Natural killer cell (primary cell): ENCODE results near the gene COG2. TPM values are rescaled to one million over a fixed set of nuclear protein-coding genes. Genes with fewer than 3 reads are reported as not detected.

ENCODE experiments used
- ATAC-seq, 3 donors: fragments of 150-1000 bp in 2 of 3; fragments of 200-7000 bp in 1 of 3; cut with Tn5 transposase; 1 replicate in 1 of 3; 2 replicates in 2 of 3; pipeline ENCODE4 v1.10.0; 2021; ENCODE audit warnings: mild to moderate bottlenecking in 2 of 3, moderate library complexity in 2 of 3
- DNase-seq, 2 donors: peaks; one replicate each; pipeline versions ENCODE4 v3.0.0 to v3.0.0-alpha.2; 2013 to 2021; ENCODE audit warnings: mixed read lengths in 1 of 2
- H3K27ac ChIP-seq: one replicate; pipeline ENCODE4 v1.5.1; 2013; ENCODE audit warnings: mild to moderate bottlenecking, low read length
- H3K27me3 ChIP-seq: one replicate; pipeline ENCODE4 v1.6.1; 2013; ENCODE audit warnings: low read length; ENCODE audit not compliant: control insufficient read depth, insufficient read depth
- H3K36me3 ChIP-seq: one replicate; pipeline ENCODE4 v1.6.1; 2013; ENCODE audit warnings: low read length; ENCODE audit not compliant: control insufficient read depth, insufficient read depth
- H3K4me1 ChIP-seq: one replicate; pipeline ENCODE4 v1.6.1; 2013; ENCODE audit warnings: low read length; ENCODE audit not compliant: control insufficient read depth, insufficient read depth
- H3K4me3 ChIP-seq: one replicate; pipeline ENCODE4 v1.5.1; 2013; ENCODE audit warnings: low read length
- H3K9me3 ChIP-seq: one replicate; pipeline ENCODE4 v1.6.1; 2013; ENCODE audit warnings: low read length; ENCODE audit not compliant: control insufficient read depth, insufficient read depth
- H3K27ac Mint-ChIP-seq, 2 donors: one replicate each; pipeline ENCODE4 v1.8.0; 2022; ENCODE audit warnings: mild to moderate bottlenecking in 2 of 2, mixed read lengths in 2 of 2, moderate library complexity in 1 of 2
- H3K27me3 Mint-ChIP-seq, 2 donors: one replicate each; pipeline ENCODE4 v1.8.0; 2022; ENCODE audit warnings: low read depth in 2 of 2, mixed read lengths in 2 of 2
- H3K36me3 Mint-ChIP-seq: one replicate; pipeline ENCODE4 v1.8.0; 2022; ENCODE audit warnings: mixed read lengths
- H3K4me1 Mint-ChIP-seq, 2 donors: one replicate each; pipeline ENCODE4 v1.8.0; 2022; ENCODE audit warnings: mixed read lengths in 2 of 2
- H3K4me3 Mint-ChIP-seq: one replicate; pipeline ENCODE4 v1.8.0; 2022; ENCODE audit warnings: mild to moderate bottlenecking, moderate library complexity, mixed read lengths
- H3K9me3 Mint-ChIP-seq, 2 donors: one replicate each; pipeline ENCODE4 v1.8.0; 2022; ENCODE audit warnings: mixed read lengths in 2 of 2
- WGBS: methylation state at CpG from one replicate; pipeline ENCODE4 v1.1.7; 2013; ENCODE audit warnings: missing lambda C conversion rate; ENCODE audit not compliant: insufficient coverage; 5-methylcytosine and 5-hydroxymethylcytosine counted together
- intact Hi-C: fragments of 100-400 bp; cut with micrococcal nuclease; formaldehyde crosslinking; loops from one replicate; pipeline ENCODE4 v1.14.2; 2022
- total RNA-seq, 4 donors: library from RNA; stranded (reverse); fragments of 120-200 nt in 1 of 4; gene quantifications; one replicate each; pipeline versions ENCODE4 v1.2.3 to v1.2.4, GENCODE V29; 2013 to 2022
- TF ChIP-seq, protein P1 (sequence below): fragments of 200-600 bp; IDR thresholded peaks from one replicate; pipeline ENCODE4 v1.8.0; 2022; ENCODE audit warnings: antibody characterized with exemption

COG2 gene
- total RNA-seq, 3 donors from 2014 or later (not counting 1 experiment from before 2014, with no cell fraction given): 15.8 to 24.1 (median 17.5) TPM

GRCh38 chr1:230711245-230711644, 69.0 kb downstream of the COG2 start:
- Histone ChIP-seq H3K9me3 (no peaks in the 10 kb centered on the region), H3K36me3 (no peaks in the 10 kb centered on the region), H3K4me3 (no peak overlapping the region), H3K27ac (no peak overlapping the region), H3K27me3 (no peaks in the 10 kb centered on the region), H3K4me1 (peaks cover 11% of the 10 kb centered on the region)
- no peaks in the 10 kb centered on the region for H3K36me3 Mint-ChIP-seq
- H3K9me3 Mint-ChIP-seq: no peaks in the 10 kb centered on the region
- DNase-seq: no peak
- peaks cover 0 to 2% of the 10 kb centered on the region in 2 donors for H3K27me3 Mint-ChIP-seq
- no peak overlapping the region for H3K4me3 Mint-ChIP-seq
- no peak overlapping the region for H3K27ac Mint-ChIP-seq
- H3K4me1 Mint-ChIP-seq: peaks cover 9 to 19% of the 10 kb centered on the region in 2 donors
- WGBS: 81% methylated on average over 3 of the region's 3 CpGs
- intact Hi-C loops: no loop called here
- no peak for ATAC-seq
- TF ChIP-seq, protein P1, sequence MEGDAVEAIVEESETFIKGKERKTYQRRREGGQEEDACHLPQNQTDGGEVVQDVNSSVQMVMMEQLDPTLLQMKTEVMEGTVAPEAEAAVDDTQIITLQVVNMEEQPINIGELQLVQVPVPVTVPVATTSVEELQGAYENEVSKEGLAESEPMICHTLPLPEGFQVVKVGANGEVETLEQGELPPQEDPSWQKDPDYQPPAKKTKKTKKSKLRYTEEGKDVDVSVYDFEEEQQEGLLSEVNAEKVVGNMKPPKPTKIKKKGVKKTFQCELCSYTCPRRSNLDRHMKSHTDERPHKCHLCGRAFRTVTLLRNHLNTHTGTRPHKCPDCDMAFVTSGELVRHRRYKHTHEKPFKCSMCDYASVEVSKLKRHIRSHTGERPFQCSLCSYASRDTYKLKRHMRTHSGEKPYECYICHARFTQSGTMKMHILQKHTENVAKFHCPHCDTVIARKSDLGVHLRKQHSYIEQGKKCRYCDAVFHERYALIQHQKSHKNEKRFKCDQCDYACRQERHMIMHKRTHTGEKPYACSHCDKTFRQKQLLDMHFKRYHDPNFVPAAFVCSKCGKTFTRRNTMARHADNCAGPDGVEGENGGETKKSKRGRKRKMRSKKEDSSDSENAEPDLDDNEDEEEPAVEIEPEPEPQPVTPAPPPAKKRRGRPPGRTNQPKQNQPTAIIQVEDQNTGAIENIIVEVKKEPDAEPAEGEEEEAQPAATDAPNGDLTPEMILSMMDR: no peak

DNA sequence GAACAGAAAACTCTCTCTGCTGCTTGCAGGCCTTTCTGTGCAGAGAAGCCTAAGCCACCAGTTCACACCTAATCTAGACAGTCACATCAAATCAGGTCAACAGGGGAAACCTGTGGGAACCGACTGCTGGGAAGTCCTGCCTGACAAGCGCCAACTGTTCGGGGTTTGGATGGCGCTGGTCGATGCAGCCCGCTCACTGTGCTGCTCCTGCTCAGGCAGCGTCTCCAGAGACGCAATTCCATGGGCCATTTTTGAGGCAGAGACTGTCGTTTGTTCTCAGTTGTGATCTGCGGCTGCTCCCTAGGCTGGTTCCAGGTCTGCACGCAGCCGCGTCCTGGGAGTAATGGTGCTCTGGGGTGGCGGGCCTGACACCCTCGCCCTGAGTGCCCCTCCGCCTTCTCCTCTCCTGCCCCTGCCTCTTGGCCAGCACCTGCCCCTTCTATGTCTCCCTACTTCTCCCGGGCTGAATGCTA, 70.2 kb downstream of the COG2 start:
- Histone ChIP-seq H3K27ac (no peak overlapping the region), H3K27me3 (no peaks in the 10 kb centered on the region), H3K4me3 (no peak overlapping the region), H3K36me3 (no peaks in the 10 kb centered on the region), H3K9me3 (no peaks in the 10 kb centered on the region), H3K4me1 (peaks cover 10% of the 10 kb centered on the region)
- DNase-seq: no peak
- TF ChIP-seq, protein P1: no peak
- intact Hi-C loops: no loop called here
- no peaks in the 10 kb centered on the region for H3K36me3 Mint-ChIP-seq
- no peak for ATAC-seq
- no peak overlapping the region for H3K4me3 Mint-ChIP-seq
- H3K27me3 Mint-ChIP-seq: peaks cover 0 to 5% of the 10 kb centered on the region in 2 donors
- H3K9me3 Mint-ChIP-seq: no peaks in the 10 kb centered on the region
- peaks cover 9 to 16% of the 10 kb centered on the region in 2 donors for H3K4me1 Mint-ChIP-seq
- WGBS: 93% methylated on average over 17 of the region's 17 CpGs
- no peak overlapping the region for H3K27ac Mint-ChIP-seq

GRCh38 chr1:230713138-230713537, 70.9 kb downstream of the COG2 start:
- H3K9me3 Mint-ChIP-seq: no peaks in the 10 kb centered on the region
- peaks cover 2 to 9% of the 10 kb centered on the region in 2 donors for H3K4me1 Mint-ChIP-seq
- 82% methylated on average over 7 of the region's 7 CpGs for WGBS
- ATAC-seq (no peak), DNase-seq (no peak)
- H3K4me3 Mint-ChIP-seq: no peak overlapping the region
- TF ChIP-seq, protein P1: no peak
- H3K27me3 Mint-ChIP-seq: peaks cover 0 to 3% of the 10 kb centered on the region in 2 donors
- H3K36me3 Mint-ChIP-seq: no peaks in the 10 kb centered on the region
- no peaks in the 10 kb centered on the region for H3K36me3 ChIP-seq
- intact Hi-C loops: no loop called here
- no peak overlapping the region for H3K27ac ChIP-seq
- no peaks in the 10 kb centered on the region for H3K9me3 ChIP-seq
- no peaks in the 10 kb centered on the region for H3K27me3 ChIP-seq
- peaks cover 3% of the 10 kb centered on the region for H3K4me1 ChIP-seq
- H3K4me3 ChIP-seq: no peak overlapping the region
- H3K27ac Mint-ChIP-seq: no peak overlapping the region

DNA sequence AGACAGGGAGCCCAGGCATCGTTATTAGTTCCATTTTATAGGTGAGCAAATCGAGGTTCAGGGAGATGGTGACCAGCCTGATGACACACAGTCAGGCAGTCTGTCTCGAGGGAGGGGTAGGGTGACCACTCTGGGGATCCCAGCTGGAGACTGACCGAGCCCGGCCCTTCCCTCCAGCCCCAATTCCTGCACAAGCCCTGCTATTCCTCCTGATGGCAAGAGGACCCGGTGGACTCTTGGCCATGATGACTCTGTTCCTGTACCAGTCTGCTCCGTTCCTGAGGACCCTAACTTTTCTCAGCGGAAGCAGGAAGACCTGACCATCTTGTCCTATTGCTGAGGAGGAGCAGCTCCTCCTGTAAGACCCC, 71.2 kb downstream of the COG2 start:
- no peak for ATAC-seq
- Mint-ChIP-seq H3K9me3 (no peaks in the 10 kb centered on the region), H3K4me1 (peaks cover 0 to 5% of the 10 kb centered on the region in 2 donors), H3K27ac (no peak overlapping the region), H3K27me3 (peaks cover 0 to 3% of the 10 kb centered on the region in 2 donors), H3K4me3 (no peak overlapping the region), H3K36me3 (no peaks in the 10 kb centered on the region)
- no peak overlapping the region for H3K27ac ChIP-seq
- no peak for DNase-seq
- no peaks in the 10 kb centered on the region for H3K9me3 ChIP-seq
- H3K4me1 ChIP-seq: no peaks in the 10 kb centered on the region
- H3K4me3 ChIP-seq: no peak overlapping the region
- intact Hi-C loops: no loop called here
- no peaks in the 10 kb centered on the region for H3K36me3 ChIP-seq
- TF ChIP-seq, protein P1: no peak
- WGBS: 88% methylated on average over 8 of the region's 8 CpGs
- no peaks in the 10 kb centered on the region for H3K27me3 ChIP-seq
